ENCODE data around the gene COBL.

DNA sequence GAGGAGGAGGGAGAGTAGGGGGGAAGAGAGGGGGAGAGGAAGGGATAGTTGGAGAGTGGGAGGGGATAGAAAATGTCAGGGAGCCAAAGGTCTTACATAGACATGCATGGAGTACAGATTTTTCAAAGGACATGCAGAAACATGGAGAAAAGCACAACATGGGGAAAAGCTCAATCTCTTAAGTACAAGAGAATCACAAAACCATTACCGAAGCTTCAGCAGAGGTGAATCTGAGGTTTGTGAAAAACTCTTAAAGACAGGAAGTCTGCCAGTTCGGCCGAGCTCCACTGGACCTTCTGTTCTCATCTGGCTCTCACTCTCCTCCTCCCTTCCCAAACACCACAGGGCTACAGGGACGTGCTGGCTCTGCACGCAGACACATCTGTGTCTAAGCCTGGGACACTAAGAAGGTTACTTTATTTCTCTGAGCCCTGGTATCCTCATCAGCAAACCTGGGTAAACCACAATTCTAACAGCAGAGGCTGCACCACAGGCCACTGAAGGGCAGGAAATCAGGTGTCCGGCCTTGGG lies 133.9 kb downstream of the COBL start:
- TF ChIP-seq POLR2AphosphoS5 (IDR thresholded peaks at IDR 0.05) = no peak
- TF ChIP-seq, protein P1, sequence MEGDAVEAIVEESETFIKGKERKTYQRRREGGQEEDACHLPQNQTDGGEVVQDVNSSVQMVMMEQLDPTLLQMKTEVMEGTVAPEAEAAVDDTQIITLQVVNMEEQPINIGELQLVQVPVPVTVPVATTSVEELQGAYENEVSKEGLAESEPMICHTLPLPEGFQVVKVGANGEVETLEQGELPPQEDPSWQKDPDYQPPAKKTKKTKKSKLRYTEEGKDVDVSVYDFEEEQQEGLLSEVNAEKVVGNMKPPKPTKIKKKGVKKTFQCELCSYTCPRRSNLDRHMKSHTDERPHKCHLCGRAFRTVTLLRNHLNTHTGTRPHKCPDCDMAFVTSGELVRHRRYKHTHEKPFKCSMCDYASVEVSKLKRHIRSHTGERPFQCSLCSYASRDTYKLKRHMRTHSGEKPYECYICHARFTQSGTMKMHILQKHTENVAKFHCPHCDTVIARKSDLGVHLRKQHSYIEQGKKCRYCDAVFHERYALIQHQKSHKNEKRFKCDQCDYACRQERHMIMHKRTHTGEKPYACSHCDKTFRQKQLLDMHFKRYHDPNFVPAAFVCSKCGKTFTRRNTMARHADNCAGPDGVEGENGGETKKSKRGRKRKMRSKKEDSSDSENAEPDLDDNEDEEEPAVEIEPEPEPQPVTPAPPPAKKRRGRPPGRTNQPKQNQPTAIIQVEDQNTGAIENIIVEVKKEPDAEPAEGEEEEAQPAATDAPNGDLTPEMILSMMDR (IDR thresholded peaks at IDR 0.05) = no peak
- TF ChIP-seq POLR2A (IDR thresholded peaks at IDR 0.05) = no peak
- TF ChIP-seq EP300 (IDR thresholded peaks at IDR 0.05) = no peak
